H9 (cell line): Measurements from ENCODE around the gene DAD1. TPM values are rescaled to one million over a fixed set of nuclear protein-coding genes. Genes with fewer than 3 reads are reported as not detected.
A peak's percentile ranks its signal among the peaks of the same experiment; 100 is the strongest.

ENCODE experiments used
- DNase-seq: peaks from one replicate; pipeline ENCODE4 v3.0.0-alpha.2; 2017
- H2AFZ ChIP-seq: one replicate; pipeline ENCODE4 v1.6.1; 2013; ENCODE audit warnings: mild to moderate bottlenecking, low read length, control low read depth, moderate library complexity
- H2AK5ac ChIP-seq: 2 replicates; pipeline ENCODE4 v1.6.1; 2013; ENCODE audit warnings: low read length, control low read depth, mixed read lengths; ENCODE audit not compliant: insufficient read length
- H2BK120ac ChIP-seq: one replicate; pipeline ENCODE4 v1.6.1; 2013; ENCODE audit warnings: low read depth, mild to moderate bottlenecking, low read length, control low read depth, inconsistent platforms; ENCODE audit not compliant: poor library complexity, severe bottlenecking
- H2BK12ac ChIP-seq: 2 replicates; pipeline ENCODE4 v1.6.1; 2013; ENCODE audit warnings: low read length, control low read depth, mixed read lengths, low read depth; ENCODE audit not compliant: insufficient read length
- H2BK15ac ChIP-seq: 2 replicates; pipeline ENCODE4 v1.6.1; 2013; ENCODE audit warnings: low read depth, low read length, control low read depth
- H2BK20ac ChIP-seq: one replicate; pipeline ENCODE4 v1.6.1; 2013; ENCODE audit warnings: low read depth, mild to moderate bottlenecking, low read length, control low read depth, inconsistent platforms; ENCODE audit not compliant: poor library complexity, severe bottlenecking
- H2BK5ac ChIP-seq: 2 replicates; pipeline ENCODE4 v1.6.1; 2013; ENCODE audit warnings: low read length, control low read depth, mixed read lengths; ENCODE audit not compliant: insufficient read length
- H3K14ac ChIP-seq: 2 replicates; pipeline ENCODE4 v1.6.1; 2013; ENCODE audit warnings: low read length, control low read depth; ENCODE audit not compliant: insufficient read depth
- H3K18ac ChIP-seq: 2 replicates; pipeline ENCODE4 v1.6.1; 2013; ENCODE audit warnings: low read depth, mild to moderate bottlenecking, mixed read lengths, low read length, control low read depth; ENCODE audit not compliant: insufficient read length
- H3K23ac ChIP-seq: 2 replicates; pipeline ENCODE4 v1.6.1; 2013; ENCODE audit warnings: low read length, control low read depth, mixed read lengths, low read depth; ENCODE audit not compliant: insufficient read length
- H3K23me2 ChIP-seq: 2 replicates; pipeline ENCODE4 v1.6.1; 2013; ENCODE audit warnings: low read depth, mild to moderate bottlenecking, mixed read lengths, low read length, control low read depth; ENCODE audit not compliant: insufficient read length, poor library complexity, severe bottlenecking
- H3K27ac ChIP-seq: 2 replicates; pipeline ENCODE4 v1.5.1; 2013; ENCODE audit warnings: low read length, control low read depth, mixed read lengths, low read depth; ENCODE audit not compliant: insufficient read length
- H3K27me3 ChIP-seq: 2 replicates; pipeline ENCODE4 v1.6.1; 2013; ENCODE audit warnings: low read length, control low read depth, inconsistent platforms; ENCODE audit not compliant: insufficient read depth
- H3K4ac ChIP-seq: 2 replicates; pipeline ENCODE4 v1.6.1; 2013; ENCODE audit warnings: low read depth, mild to moderate bottlenecking, control low read depth, inconsistent platforms, low read length, moderate library complexity
- H3K4me1 ChIP-seq: 2 replicates; pipeline ENCODE4 v1.6.1; 2013; ENCODE audit warnings: low read length, control low read depth, inconsistent platforms; ENCODE audit not compliant: insufficient read depth
- H3K4me2 ChIP-seq: 2 replicates; pipeline ENCODE4 v1.6.1; 2013; ENCODE audit warnings: low read length, control low read depth, mixed read lengths; ENCODE audit not compliant: insufficient read length, insufficient read depth
- H3K56ac ChIP-seq: 2 replicates; pipeline ENCODE4 v1.6.1; 2013; ENCODE audit warnings: low read depth, mild to moderate bottlenecking, mixed read lengths, low read length, control low read depth; ENCODE audit not compliant: insufficient read length
- H3K79me1 ChIP-seq: 2 replicates; pipeline ENCODE4 v1.6.1; 2013; ENCODE audit warnings: low read depth, mild to moderate bottlenecking, moderate library complexity, low read length, control low read depth, inconsistent platforms; ENCODE audit not compliant: insufficient read depth, poor library complexity, severe bottlenecking
- H3K79me2 ChIP-seq: 2 replicates; pipeline ENCODE4 v1.6.1; 2013; ENCODE audit warnings: low read length, control low read depth, inconsistent platforms; ENCODE audit not compliant: insufficient read depth
- H3K9ac ChIP-seq: 2 replicates; pipeline ENCODE4 v1.6.1; 2013; ENCODE audit warnings: low read length, control low read depth, mixed read lengths; ENCODE audit not compliant: insufficient read length; ENCODE audit errors: extremely low read depth
- H3K9me3 ChIP-seq: one replicate; pipeline ENCODE4 v1.6.1; 2013; ENCODE audit warnings: low read depth, low read length, inconsistent platforms; ENCODE audit not compliant: control insufficient read depth
- H3T11ph ChIP-seq: one replicate; pipeline ENCODE4 v1.6.1; 2013; ENCODE audit warnings: mild to moderate bottlenecking, low read length, control low read depth, inconsistent platforms
- H4K20me1 ChIP-seq: one replicate; pipeline ENCODE4 v1.6.1; 2013; ENCODE audit not compliant: control insufficient read depth, insufficient read length, insufficient read depth
- H4K5ac ChIP-seq: 2 replicates; pipeline ENCODE4 v1.6.1; 2013; ENCODE audit warnings: low read depth, mild to moderate bottlenecking, mixed read lengths, low read length, control low read depth; ENCODE audit not compliant: insufficient read length
- H4K8ac ChIP-seq: replicated peaks from 2 replicates; pipeline ENCODE4 v1.6.1; 2013; ENCODE audit warnings: low read length, control low read depth, mixed read lengths, low read depth; ENCODE audit not compliant: insufficient read length
- H4K91ac ChIP-seq: 2 replicates; pipeline ENCODE4 v1.6.1; 2013; ENCODE audit warnings: low read depth, mild to moderate bottlenecking, moderate library complexity, mixed read lengths, low read length, control low read depth; ENCODE audit not compliant: insufficient read length
- H3K27ac Mint-ChIP-seq, 3 experiments: 2 replicates in 2 of 3; 3 replicates in 1 of 3; pipeline ENCODE4 v1.8.0; 2020 to 2021; ENCODE audit warnings: mixed read lengths in 3 of 3, mild to moderate bottlenecking in 1 of 3, moderate library complexity in 1 of 3
- H3K27me3 Mint-ChIP-seq: 2 replicates; pipeline ENCODE4 v1.8.0; 2021; ENCODE audit warnings: low read depth, mild to moderate bottlenecking, moderate library complexity, mixed read lengths
- H3K36me3 Mint-ChIP-seq, 3 experiments: 2 replicates in 2 of 3; 3 replicates in 1 of 3; pipeline ENCODE4 v1.8.0; 2020 to 2021; ENCODE audit warnings: low read depth in 3 of 3, mixed read lengths in 3 of 3; ENCODE audit not compliant: insufficient read depth in 1 of 3
- H3K4me1 Mint-ChIP-seq, 2 experiments: 2 replicates each; pipeline ENCODE4 v1.8.0; 2020; ENCODE audit warnings: mixed read lengths in 2 of 2
- H3K4me3 Mint-ChIP-seq, 2 experiments: 2 replicates in 1 of 2; 3 replicates in 1 of 2; pipeline ENCODE4 v1.8.0; 2020 to 2021; ENCODE audit warnings: mild to moderate bottlenecking in 2 of 2, mixed read lengths in 2 of 2, moderate library complexity in 1 of 2
- H3K9me3 Mint-ChIP-seq, 2 experiments: 2 replicates in 1 of 2; 3 replicates in 1 of 2; pipeline ENCODE4 v1.8.0; 2020; ENCODE audit warnings: mild to moderate bottlenecking in 2 of 2, mixed read lengths in 2 of 2, moderate library complexity in 1 of 2
- CTCF ChIP-seq: fragments of 200-600 bp; sonication (generic); conservative IDR thresholded peaks from 3 replicates; pipeline ENCODE4 v1.8.0; 2021; ENCODE audit warnings: antibody characterized with exemption, mild to moderate bottlenecking
- WGBS: extraction: QIAGEN DNeasy Blood & Tissue Kit; methylation state at CpG from one replicate; pipeline ENCODE4 v1.1.7; 2013; ENCODE audit warnings: missing lambda C conversion rate, low lambda C conversion rate, mixed read lengths; ENCODE audit not compliant: insufficient read length; ENCODE audit errors: extremely low coverage; 5-methylcytosine and 5-hydroxymethylcytosine counted together
- total RNA-seq: library from RNA; stranded (reverse); gene quantifications from 2 replicates; pipeline ENCODE4 v1.2.1, GENCODE V29; 2021

Gene DAD1
- total RNA-seq, 1 experiment from 2014 or later: 127 TPM

GRCh38 chr14:22558221-22558913 is 30.7 kb downstream of the DAD1 start:
- H3T11ph ChIP-seq: no peak overlapping the region
- TF ChIP-seq CTCF: peak; percentile 73
- no peak overlapping the region for H4K5ac ChIP-seq
- H3K9me3 ChIP-seq: no peaks in the 10 kb centered on the region
- no peak overlapping the region for H3K4me2 ChIP-seq
- Mint-ChIP-seq H3K27ac (peak overlapping the region in 1 of 3 experiments; percentile 68; a peak in 2 of 7 replicates), H3K4me1 (peaks cover 39 to 41% of the 10 kb centered on the region in 2 experiments), H3K9me3 (no peaks in the 10 kb centered on the region; a peak in 2 of 5 replicates), H3K27me3 (no peaks in the 10 kb centered on the region; the same call in 1 of the 2 replicates), H3K4me3 (no peak overlapping the region), H3K36me3 (peaks cover 0 to 4% (median 0%) of the 10 kb centered on the region in 3 experiments; a peak in 1 of 7 replicates)
- H3K23me2 ChIP-seq: no peaks in the 10 kb centered on the region
- H3K56ac ChIP-seq: no peak overlapping the region
- no peak overlapping the region for H2BK20ac ChIP-seq
- no peak overlapping the region for H4K91ac ChIP-seq
- no peak overlapping the region for H4K8ac ChIP-seq
- H2AK5ac ChIP-seq: no peak overlapping the region
- no peak overlapping the region for H3K23ac ChIP-seq
- no peak overlapping the region for H2BK15ac ChIP-seq
- H3K14ac ChIP-seq: no peak overlapping the region
- no peak overlapping the region for H2BK120ac ChIP-seq
- no peaks in the 10 kb centered on the region for H4K20me1 ChIP-seq
- H3K79me1 ChIP-seq: no peaks in the 10 kb centered on the region
- no peak overlapping the region for H2BK12ac ChIP-seq
- H3K9ac ChIP-seq: no peak overlapping the region
- WGBS: no CpG with 5 or more reads among the region's 25 CpGs
- no peak overlapping the region for H3K4ac ChIP-seq
- H2BK5ac ChIP-seq: no peak overlapping the region
- no peaks in the 10 kb centered on the region for H3K27me3 ChIP-seq
- H2AFZ ChIP-seq: no peak overlapping the region
- no peak overlapping the region for H3K27ac ChIP-seq
- peak; percentile 74 for DNase-seq
- no peak overlapping the region for H3K18ac ChIP-seq
- no peaks in the 10 kb centered on the region for H3K79me2 ChIP-seq
- no peaks in the 10 kb centered on the region for H3K4me1 ChIP-seq
